ENCODE data around the gene CAPZB. TPM values are rescaled to one million over a fixed set of nuclear protein-coding genes. Genes with fewer than 3 reads are reported as not detected.

The CAPZB gene
- total RNA-seq, 1 donor from 2014 or later = 38.4 TPM

DNA sequence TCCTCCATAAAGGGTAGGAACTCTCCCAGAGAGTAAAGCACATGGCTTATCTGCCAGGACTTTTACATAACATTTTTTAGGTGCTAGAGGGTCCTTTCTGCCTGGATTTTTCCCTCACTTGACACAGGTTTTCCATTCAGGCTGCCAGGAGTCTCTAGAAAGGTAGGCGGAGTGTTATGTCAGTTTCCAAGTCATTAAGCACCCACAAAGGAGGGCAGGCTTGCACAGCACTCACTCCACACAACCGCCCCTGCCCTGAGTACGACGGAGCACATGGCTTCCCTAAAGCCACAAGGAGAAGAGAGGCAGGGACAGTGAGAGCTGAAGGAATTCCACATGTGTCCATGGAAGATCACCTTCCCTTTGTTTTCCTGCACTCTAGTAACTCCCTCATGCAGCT, 55.7 kb downstream of the CAPZB start:
- no peak for DNase-seq

- no peak for DNase-seq
Measured at GRCh38 chr1:19427087-19427781, 58.1 kb downstream of the CAPZB start.

- no peak for DNase-seq
Measured at GRCh38 chr1:19426294-19427086, 58.8 kb downstream of the CAPZB start.

DNA sequence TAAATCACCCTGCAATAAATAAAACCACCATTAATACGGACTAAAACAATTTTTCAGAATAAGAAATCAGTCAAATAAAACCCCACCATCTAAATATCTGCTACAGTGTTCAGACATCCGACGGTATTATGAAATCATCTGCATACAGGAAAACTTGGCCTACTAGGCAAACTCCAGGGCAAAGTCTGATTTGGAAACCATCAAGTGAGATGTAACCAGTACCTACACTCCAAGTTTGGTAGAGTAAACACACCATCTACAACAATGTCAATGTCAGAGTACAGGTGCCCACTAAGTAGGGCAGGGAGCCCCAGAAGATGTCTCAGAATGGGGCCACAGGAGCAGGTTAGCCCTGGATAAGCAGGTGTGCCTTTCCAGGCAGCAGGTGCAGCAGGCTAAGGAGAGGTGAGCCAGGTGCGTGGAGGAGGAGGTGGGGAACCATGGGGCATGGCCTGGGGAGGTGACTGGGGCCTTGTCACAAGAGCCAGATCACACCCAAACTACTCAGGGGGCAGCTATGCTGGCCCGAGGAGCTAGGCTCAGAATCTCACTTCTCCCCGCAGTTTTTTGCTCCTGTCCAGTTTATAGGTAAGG, 59.6 kb downstream of the CAPZB start:
- no peak for DNase-seq

- no peak for DNase-seq
Measured at GRCh38 chr1:19424651-19425570, 60.4 kb downstream of the CAPZB start.

- no peak for DNase-seq
Measured at GRCh38 chr1:19423130-19423529, 62.2 kb downstream of the CAPZB start.

DNA sequence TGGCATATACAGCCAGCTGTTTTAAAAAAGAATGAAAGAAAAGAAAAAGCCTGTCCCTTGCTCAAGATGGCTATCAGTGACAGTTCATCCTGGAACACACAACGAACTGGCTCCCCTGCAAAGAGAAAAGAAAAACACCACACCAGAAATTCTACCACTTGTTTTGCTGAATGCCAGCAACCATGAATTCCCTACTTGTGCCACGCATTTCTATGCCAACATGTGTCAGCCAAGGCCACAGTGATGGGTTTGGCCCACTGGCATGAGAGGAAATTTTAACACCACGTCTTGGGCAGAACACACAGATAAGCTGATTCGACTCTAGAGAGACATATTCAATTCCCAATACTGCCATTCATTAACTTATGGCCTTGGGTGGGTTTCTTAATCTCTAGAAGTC, 64.0 kb downstream of the CAPZB start:
- no peak for DNase-seq

- no peak for DNase-seq
Measured at GRCh38 chr1:19420606-19421005, 64.7 kb downstream of the CAPZB start.

DNA sequence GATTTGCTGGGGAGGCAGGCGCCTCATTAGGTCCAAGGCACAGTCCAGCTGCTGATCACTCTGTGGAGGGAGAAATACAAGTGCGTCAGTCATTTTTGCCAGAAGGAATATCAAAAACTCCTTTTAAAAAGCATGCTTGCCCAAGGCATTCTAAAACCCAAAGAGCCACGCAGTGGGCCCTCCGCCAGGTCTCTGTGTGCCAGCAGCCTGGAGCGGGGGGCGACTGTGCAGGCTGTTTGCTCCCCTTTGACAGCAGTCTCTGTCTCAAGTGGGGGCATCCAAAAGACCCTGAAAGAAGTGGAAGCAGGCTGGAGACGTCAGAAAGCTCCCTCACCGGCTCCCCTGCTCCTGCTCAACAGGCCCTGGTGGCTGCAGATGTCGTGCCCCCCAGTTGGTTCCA, 65.6 kb downstream of the CAPZB start:
- DNase-seq = no peak

DNA sequence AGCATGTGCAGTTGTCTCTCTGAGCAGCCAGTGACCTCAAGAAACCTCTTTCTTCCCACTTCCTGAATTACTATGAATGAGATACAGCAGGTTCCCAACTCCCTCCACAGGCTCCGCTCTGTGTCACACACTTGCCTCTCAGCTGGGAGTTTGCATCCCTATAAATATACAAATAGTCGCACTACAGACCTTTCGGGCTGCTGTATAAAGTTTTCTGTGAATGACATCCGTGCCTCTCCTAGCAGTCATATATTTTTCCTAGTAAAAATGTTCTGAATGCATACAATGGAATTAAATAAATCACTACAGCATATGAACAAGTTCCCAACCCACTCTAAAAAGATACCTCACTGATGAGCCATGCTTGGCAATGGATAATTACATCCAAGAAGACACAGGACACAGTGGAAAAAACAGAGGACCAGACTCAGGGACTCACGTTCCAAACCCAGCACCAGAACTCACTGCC, 66.8 kb downstream of the CAPZB start:
- no peak for DNase-seq

DNA sequence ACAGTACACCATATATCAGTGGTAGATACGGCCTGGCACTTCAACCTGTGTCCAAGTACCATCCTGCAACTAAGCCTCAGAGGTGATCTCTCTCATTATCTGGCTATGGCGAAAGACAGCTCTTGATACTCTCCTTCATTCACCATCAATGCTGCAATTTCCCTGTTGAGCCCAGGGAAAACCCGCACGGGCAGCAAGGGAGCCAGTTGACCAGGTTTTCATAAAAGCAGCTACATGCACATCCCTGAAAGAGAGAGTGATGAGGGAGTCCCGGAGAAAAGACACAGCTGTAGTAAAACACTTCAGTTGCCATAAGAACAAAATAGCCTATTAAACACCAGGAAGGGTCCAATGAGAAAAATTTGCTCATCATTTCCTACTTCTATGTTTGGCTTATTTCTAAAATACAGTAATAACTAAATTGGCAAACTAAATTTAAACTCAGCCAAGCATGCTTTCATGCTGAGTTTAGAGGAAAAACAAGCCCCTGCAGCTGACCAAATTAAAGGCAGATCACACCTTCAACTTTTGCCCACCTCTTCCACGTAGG, 68.3 kb downstream of the CAPZB start:
- no peak for DNase-seq

- DNase-seq = no peak
Measured at GRCh38 chr1:19416145-19416544, 69.2 kb downstream of the CAPZB start.

DNA sequence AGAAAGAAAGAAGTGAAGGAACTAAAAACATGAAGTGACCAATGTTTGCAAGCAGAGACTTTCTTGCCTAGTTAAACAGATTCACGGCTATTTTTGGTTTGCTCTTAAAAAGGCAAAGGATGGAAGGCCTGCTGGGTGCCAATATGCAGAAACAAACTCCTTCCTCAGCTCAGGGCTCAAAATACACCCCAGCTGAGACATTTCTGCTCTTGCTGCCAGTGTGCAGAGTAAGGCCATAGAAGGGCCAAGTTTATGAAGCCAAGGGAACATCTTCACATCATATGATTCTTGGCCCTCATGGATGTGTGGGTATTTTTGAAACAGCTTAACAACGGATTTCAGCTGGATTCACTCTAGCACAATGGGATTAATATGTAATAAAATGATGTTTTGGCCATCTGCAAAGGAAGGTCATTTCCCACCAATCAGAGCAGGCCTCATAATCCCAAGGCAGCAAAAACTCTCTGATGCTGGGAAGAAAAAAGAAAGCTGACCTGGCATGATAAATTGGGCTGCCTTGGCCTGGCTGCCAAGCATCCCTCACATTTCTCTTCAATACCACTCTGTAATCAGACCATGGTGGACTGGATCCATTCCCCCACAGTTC, 70.7 kb downstream of the CAPZB start:
- no peak for DNase-seq

DNA sequence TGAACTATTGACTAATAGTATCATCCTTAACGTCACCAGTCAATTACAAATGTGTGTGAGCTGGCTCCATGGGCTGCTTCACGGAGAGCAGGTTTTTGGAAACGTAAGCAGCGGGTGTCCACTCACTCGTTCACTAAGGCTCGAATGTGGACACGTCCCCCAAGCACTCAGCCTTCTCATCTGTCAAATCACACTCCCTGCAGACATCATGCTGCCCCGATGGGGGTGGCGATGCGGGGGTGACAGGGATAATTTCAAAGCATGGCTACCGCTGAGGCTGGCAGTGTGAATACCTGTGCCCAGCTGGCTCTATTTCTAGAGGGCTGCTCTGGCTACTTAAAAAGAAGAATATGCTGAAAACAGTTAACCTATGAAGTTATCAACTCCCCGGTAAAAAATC, 71.3 kb downstream of the CAPZB start:
- no peak for DNase-seq

- DNase-seq = no peak
Measured at GRCh38 chr1:19412654-19413053, 72.7 kb downstream of the CAPZB start.

DNA sequence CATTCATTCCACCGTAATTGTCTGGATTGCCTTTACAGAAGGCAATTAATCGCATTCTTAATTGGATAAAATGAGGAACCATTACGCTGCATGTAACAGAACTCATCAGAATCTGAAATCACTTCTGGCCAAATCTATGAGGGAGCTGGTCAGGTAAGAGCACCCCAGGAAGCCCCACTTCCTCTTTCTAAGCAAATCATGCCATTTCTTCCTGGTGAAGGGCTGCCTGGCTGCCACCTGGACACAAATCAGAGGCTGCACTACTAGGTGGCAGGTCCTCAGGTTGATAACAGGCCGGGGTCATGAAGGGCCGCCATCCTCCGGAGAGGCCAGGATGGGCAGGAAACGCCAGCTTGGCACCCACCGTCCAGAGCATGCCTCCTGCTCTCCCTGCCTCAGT, 73.7 kb downstream of the CAPZB start:
- DNase-seq = no peak

DNA sequence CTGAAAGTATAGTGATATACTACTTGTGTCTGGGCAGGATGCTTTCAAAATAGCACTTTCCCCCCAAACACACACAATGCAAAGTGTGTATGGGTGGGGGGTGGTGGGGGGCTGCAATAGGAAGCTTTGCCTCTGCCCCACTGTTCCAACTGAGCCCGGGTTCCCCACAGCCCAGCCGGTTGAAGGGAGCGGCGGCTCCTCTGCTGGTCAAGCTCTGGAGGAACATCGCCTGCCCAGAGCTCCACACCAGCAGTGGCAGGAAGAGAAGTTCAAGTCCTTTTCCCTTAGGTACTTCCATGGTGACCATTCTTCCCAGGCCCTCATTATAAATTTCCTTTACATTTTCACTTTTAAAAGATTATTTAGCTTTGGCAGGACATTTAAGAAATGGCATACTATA, 74.9 kb downstream of the CAPZB start:
- DNase-seq = no peak

DNA sequence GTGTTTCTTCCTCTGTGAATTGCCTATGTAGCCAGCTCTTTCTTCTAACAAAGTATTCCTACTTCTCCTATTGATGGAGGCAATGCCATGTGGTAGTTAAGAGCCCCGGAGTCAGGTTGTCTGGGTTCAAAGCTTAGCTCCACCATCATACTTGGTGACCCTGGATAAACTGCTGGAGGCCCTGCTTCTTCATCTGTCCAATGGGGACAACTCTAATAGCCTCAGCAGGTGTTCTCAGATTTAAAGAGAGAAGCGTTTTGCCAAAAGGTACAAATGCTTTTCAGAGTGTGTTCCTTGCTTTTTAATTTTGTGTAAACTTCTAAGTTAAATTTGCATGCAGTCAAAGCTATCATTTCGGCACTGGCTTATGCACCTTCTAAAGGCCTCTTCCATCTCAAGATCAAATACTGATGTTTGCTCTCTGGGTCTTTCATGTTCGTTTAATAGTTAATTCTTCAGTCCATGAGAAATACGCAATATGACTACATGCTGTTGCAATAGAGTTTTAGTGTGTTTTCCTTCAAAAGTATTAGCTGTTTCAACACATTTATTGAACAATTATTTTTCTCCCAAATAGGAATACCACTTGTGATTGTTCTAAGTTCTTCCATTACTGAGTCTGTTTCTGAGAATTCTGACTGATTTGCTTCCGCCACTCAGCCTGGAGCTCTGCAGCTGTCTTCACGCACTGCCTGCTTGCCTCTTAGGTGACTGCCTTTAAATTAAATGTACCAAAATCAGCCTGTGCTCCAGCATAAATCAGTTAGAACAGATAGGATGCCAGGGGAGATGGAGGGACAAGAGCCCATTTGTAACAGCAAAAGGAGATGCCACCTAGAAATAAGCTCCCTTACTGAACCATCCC, 75.6 kb downstream of the CAPZB start:
- no peak for DNase-seq

- no peak for DNase-seq
Measured at GRCh38 chr1:19407494-19408096, 77.7 kb downstream of the CAPZB start.

GRCh38 chr1:19406680-19407079, 78.7 kb downstream of the CAPZB start:
- DNase-seq = no peak
